Measurements from ENCODE around the gene ABHD16A.

Gene ABHD16A

GRCh38 chr6:31687860-31688693, 15.0 kb downstream of the ABHD16A start:
- no peak for DNase-seq

DNA sequence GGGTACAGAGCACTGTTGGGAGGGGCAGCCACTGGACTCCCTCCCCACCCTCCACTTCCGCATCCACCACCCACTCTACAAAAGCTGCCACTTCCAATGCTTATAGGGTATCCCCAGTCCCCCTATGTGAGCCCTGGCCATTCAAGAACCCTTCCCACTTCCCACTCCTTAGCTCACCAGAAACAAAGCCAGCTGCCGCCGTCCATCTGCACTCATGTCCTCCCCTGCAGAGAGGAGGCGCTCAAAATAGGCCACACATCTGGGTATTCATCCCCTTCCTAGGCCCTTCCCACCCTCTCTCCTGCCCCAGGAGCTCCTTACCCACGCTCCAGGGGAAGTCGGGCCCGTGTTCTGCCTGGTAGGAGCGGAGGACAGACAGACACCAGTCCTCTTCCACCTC, 15.8 kb downstream of the ABHD16A start:
- no peak for DNase-seq

GRCh38 chr6:31686483-31686882, 16.6 kb downstream of the ABHD16A start:
- DNase-seq: no peak

DNA sequence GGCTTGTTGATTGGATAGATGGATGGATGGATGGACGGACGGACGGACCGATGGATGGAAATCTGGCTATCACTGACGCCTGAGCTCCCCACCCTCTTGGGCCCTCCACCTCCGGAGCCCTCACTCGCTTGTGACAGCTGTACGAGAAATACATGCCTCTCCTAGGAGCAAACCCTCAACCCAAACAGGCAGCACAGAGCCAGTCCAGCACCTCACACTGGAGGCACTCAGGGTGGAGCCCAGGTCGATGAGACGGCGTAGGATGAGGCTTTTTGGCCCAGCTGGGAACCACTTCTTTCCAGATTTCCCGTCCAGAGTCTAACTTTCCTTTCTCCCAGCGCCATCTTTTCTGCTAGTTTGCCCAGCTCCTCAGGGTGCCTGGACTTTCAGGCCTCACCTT, 19.5 kb downstream of the ABHD16A start:
- DNase-seq: no peak

GRCh38 chr6:31681135-31681671, 21.9 kb downstream of the ABHD16A start:
- DNase-seq: peak; percentile 25

DNA sequence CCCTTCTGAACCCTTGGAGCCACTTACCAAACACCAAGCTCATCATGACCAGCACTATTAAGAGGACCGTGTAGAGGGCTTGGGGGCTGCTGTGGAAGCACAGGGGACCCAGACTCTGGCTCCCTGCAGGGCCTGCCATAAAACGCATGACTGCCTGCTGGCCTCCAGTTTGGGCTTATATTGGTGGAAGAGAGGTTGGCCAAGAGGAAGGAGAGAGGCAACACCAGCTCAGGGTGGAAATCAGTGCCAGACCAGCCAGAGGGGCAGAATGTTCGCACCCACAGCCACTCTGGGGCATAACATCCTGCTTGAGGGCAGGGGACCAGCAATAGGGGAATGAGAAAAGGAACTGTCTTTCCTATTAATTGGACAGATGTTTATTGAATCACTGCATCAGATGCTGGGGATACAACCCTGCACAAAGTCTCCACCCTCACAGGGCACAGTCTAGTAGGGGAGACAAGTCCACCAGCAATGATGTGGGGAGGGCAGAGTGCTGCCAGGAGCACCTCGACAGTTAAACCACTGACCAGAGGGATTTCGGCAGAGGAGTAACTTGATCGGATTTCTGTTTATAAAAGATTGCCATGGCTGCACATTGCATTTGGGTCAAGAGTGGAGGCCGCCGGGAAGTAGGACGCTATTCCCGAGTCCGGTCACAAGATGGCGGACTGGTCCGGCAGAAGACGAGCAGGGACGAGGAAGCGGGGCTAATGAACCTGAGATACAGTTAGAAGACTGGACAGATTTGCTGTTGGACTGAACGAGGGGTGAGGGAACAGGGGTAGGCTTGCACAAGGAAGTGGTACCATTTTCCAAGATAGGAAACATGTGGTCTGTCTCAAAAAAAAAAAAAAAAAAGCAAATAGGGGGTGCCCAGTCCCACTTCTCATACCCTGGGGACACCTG, 22.6 kb downstream of the ABHD16A start, which contains the start of gene LY6G5C:
LY6G5C (minus strand) TSS at position 842 of the 909 bp plus-strand sequence; CDS start at position 148, 694 bp downstream.
- DNase-seq: peak; percentile 95

- DNase-seq: no peak
These were observed 25.2 kb downstream of the ABHD16A start for GRCh38 chr6:31677955-31678354.

DNA sequence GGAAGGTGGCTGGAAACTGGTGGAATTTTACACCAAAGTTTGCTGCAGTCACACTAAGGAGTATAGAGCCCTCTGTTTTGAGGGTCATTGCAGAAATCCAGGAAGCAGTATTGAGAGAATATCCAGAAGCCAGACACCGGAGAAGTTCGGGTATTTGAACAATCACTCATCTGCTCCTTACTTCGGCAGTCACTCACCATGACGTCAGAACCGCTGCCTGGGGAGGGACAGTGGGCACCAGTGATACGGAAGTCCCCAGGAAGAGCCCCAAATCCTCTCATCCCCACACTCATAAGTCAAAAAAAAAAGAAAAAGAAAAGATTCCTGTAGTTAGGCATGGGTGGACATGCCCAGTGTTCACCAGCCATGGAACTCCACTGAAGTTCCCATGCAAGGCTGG, 26.2 kb downstream of the ABHD16A start:
- DNase-seq: no peak

- DNase-seq: no peak
These were observed 26.7 kb downstream of the ABHD16A start for GRCh38 chr6:31676322-31676903.

GRCh38 chr6:31669676-31670075, 33.4 kb downstream of the ABHD16A start, which contains the start of gene LY6G5B:
TSS of gene LY6G5B (plus strand) at chr6:31669976. CDS start at chr6:31670951, 975 bp downstream.
- no peak for DNase-seq

DNA sequence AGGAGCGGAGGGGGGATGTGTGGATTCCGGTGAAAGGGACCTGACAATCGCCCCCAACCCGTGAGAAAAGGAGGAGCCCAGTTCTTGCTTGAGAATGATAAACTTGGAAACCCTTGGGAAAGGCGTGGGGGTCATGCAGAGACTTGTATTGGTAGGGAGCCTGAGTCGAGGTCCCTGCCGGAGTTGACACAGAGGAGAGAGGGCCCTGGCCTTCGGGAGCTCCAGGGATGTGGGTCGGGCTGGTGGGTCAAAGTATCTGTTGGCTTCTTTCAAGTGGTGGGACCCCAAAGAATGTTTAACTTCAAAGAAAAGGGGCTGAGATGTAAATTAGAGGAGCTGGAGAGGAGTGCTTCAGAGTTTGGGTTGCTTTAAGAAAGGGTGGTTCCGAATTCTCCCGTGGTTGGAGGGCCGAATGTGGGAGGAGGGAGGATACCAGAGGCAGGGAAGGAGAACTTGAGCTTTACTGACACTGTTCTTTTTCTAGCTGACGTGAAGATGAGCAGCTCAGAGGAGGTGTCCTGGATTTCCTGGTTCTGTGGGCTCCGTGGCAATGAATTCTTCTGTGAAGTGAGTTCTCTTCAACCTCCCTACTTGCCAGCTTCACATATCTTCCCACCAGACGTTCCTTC, 36.7 kb downstream of the ABHD16A start:
- DNase-seq: no peak

GRCh38 chr6:31665501-31666336, 37.4 kb downstream of the ABHD16A start, which contains the start of gene CSNK2B:
TSS of gene CSNK2B (plus strand) at chr6:31666080. CDS start at chr6:31666832, 752 bp downstream.
- peak; percentile 97 for DNase-seq

GRCh38 chr6:31664790-31665500, 38.2 kb downstream of the ABHD16A start, which contains the start of gene GPANK1:
TSS of gene GPANK1 (minus strand) at chr6:31664997. CDS start at chr6:31664478, 519 bp downstream.
- peak; percentile 95 for DNase-seq

DNA sequence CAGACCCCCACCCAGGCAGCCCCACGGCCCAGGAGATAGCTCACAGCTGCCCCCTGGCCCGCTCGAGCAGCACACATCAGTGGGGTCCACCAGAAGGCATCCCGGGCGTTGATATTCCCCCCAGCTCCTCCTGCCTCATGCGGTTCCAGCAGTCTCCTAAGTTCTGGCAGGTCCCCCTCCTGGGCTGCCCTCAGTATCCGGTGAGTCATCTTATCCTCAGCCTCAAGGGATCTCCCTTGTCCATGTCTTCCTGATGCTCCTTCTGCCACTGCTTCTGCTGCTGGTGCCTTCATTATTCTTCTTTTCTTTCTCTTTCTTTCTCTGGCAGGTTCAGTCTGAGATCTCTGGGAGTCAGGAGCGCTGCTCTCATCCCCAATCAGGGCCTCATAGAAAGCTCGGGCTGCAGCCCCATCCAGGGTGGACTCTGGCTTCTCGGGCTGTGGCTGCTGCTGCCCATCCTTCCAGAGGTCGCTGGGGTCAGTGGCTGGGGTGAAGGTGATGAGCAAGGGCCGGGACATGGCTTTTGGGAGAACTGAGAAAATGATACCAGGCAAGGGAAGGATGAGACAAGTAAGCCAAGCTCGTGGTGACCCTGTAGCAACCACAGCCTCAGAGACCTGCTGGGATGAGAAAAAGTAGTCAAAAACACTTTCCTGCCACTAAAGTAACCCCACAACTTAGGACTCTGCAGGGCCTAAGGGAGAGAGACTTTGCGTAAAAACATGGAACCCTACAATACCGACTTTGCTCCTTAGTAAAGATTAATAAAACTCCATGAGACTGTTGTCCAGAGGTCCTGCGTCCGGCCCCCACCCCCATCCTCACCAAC, 38.9 kb downstream of the ABHD16A start:
- peak; percentile 48 for DNase-seq

DNA sequence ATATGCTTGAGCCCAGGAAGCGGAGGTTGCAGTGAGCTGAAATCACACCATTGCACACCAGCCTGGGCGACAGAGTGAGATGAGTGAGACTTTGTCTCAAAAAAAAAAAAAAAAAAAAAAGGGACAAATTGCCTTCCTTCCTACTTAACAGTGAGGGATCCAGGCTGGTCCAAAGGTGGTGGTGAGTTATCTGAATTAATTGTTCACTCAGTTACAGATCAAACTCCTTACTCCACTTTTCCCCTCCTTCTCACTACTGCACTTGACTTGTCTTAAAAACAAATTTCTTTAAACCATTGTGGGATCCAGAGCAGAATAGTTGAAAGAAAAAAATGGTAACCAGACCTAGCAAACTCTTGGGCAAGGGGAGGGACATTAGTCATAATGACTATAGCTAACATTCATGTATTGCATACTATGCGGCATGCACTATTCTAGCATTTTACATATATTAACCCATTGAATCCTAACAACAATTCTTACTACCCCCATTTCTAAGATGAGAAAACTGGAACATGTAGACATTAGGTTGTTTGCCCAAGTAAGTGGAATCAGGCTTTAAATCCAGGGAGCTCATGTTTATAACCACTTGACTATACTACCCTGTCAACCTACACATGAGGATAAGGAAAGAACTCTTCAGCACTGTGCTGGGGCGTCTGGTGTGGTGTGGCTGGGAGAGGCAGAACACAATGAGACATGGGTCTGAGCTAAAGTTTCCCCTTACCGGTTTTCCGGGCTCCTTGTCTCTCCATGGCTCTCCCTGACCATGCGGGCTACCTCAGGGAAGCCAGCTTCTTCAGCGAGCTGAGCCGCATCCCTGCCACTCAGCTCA, 39.8 kb downstream of the ABHD16A start:
- DNase-seq: no peak

- DNase-seq: no peak
These were observed 40.9 kb downstream of the ABHD16A start for GRCh38 chr6:31662124-31662723.

GRCh38 chr6:31661262-31662123, 41.6 kb downstream of the ABHD16A start:
- no peak for DNase-seq
